ENCODE data around the gene BACE2. TPM values are rescaled to one million over a fixed set of nuclear protein-coding genes. Genes with fewer than 3 reads are reported as not detected.

The BACE2 gene
- total RNA-seq, 1 donor = 122 TPM

DNA sequence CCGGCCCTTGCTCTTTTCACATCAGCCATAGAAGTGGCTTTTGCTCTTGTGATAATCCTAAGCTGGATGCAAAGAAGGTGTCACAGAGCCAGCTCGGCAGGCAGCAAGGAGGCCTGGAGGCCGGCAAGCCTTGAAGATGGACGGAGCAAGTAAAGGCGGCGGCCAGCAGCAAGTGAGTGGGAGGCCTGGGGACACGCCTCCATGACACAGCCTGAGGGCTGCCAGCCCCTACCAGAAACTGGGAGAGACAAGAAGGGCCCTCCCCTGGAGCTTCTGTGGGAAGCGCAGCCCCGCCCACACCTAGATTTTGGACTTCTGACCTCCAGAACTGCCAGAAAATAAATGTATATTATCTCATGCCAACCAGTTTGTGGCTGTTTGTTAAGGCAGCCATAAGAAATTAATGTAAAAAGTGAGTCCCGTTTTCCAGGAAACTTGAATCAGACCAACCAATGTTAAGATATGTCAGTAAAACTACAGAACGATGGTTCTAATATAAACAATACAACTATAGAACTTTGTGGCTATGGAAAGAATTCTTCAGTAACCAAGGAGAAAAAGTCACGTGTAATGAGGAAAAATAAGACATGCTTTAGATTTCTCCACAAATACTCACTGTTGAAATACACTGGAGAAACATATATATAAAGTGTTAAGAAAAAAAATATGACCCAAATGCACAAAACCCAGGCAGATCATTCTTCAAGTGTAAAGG is 49.9 kb downstream of the BACE2 start:
- peak; percentile 76 for DNase-seq (ENCODE audit: low read depth)
- TF ChIP-seq, protein P1, sequence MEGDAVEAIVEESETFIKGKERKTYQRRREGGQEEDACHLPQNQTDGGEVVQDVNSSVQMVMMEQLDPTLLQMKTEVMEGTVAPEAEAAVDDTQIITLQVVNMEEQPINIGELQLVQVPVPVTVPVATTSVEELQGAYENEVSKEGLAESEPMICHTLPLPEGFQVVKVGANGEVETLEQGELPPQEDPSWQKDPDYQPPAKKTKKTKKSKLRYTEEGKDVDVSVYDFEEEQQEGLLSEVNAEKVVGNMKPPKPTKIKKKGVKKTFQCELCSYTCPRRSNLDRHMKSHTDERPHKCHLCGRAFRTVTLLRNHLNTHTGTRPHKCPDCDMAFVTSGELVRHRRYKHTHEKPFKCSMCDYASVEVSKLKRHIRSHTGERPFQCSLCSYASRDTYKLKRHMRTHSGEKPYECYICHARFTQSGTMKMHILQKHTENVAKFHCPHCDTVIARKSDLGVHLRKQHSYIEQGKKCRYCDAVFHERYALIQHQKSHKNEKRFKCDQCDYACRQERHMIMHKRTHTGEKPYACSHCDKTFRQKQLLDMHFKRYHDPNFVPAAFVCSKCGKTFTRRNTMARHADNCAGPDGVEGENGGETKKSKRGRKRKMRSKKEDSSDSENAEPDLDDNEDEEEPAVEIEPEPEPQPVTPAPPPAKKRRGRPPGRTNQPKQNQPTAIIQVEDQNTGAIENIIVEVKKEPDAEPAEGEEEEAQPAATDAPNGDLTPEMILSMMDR (IDR thresholded peaks at IDR 0.05; ENCODE audit: insufficient read depth, low read length) = no peak

DNA sequence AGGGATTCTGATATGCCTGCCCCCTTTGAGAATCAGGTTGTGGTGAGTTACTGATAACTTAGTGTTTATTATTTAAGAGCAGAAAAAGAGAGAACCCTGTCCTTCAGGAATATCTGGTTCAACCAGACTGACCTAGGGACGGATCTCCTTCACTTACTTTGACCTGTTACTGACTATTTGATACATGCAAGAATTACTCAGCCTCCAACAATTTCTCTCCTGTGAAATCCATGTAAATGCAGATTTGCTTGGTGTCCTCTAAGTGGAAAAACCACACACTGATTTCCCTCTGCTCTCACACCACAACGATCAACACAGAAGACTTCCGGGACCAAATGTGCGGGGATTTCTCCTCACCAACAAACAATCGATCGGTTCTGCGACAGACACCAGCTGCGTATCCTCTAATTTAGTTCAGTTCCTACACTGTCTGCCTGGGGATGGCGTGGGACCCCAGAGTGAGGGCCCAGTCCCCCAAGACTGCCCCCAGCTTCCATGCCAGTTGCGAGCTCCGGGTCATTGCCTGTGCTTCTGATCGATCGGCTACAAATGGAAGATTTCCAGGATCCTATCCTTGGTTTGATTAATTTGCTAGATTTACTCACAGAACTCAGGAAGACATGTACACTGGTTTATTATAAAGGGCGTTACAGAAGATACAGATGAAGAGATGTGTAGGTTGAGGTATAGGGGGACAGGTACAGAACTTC is 51.7 kb downstream of the BACE2 start:
- H3K4me3 ChIP-seq (ENCODE audit: low read depth, low read length) = no peak overlapping the region
- DNase-seq (ENCODE audit: low read depth) = no peak
- TF ChIP-seq, protein P1 (IDR thresholded peaks at IDR 0.05; ENCODE audit: insufficient read depth, low read length) = no peak

More for the DNA sequence above, 49.9 kb downstream of the BACE2 start:
- H3K4me3 ChIP-seq (ENCODE audit: low read depth, low read length) = peak overlapping the region; percentile 9

DNA sequence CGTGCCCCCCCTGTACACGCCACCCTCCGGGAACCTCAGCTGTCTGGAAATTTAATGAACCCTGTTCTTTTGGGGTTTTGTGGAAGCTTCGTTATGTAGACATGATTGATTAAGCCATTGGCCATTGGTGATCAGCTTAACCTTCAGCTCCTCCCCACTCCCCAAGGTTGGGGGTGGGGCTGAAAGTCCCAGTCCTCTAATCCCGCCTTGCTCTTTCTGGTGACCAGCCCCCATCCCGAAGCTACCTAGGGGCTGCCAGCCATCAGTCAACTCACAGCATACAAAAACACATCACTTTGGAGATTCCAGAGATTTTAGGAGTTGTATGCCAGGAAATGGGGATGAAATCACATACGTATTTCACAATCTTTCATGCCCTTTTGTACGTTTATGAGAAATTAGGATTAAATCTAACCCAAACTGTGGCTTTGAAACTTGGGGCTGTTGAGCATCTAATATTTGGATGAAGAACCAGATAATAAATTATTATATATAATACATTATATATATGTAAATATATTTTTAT is 52.3 kb downstream of the BACE2 start:
- TF ChIP-seq, protein P1 (IDR thresholded peaks at IDR 0.05; ENCODE audit: insufficient read depth, low read length) = no peak
- no peak overlapping the region for H3K4me3 ChIP-seq (ENCODE audit: low read depth, low read length)
- peak; percentile 59 for DNase-seq (ENCODE audit: low read depth)

DNA sequence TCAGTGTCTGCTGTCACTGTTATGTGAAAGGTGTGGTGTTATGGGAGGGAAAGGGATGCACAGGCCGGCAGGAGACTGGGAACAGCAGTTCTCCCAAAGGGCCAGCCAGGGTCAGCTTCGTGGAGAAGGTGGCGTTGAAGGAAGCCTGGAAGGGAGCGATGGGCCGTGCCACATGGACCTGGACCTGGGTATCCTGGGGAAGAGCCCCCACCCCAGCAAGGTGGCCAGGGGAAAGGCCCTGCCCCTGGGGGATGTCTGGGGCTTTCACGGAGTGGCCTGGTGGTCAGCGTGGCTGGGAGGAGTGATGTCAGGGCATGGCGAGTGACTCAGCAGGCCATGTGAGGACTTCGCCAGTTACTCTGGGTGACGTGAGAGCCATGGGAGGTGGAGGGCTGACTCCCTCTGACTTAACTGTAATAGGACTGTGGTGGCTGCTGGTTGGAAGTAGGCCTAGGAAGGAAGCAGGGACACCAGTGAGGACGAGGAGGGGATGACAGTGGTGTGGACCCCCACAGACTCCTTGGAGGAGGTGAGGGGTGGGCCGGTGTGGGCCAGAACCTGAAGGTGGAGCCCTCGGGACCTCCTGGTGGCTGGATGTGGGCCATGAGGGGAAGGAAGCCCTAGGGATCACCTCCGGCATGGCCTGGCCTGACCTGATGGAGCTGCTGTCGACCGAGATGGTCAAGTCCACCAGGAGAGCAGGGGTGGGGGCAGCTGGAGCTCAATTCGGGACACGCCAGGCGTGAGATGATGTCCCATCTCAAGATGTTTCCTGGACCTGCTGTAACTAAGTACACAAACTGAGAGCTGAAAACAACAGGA is 54.5 kb downstream of the BACE2 start:
- DNase-seq (ENCODE audit: low read depth) = peak; percentile 34

DNA sequence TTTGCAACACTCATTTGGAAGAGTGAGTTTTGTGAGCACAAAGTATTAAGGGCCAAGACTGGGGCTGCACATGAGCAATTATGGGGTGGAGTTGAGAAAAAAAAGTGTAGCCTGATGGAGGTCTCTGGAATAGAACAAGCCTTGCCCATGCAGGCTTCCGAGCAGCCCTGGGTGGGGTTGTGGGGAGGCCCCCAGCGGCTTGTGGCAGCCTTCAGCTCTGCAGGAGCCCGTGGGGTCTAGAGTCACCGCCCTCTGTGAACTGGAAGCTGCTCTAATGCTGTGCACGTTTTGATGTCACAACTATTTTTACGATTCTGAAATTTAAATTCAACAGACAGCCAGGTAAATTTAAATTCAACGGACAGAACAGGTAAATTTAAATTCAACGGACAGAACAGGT is 58.9 kb downstream of the BACE2 start:
- no peak overlapping the region for H3K4me3 ChIP-seq (ENCODE audit: low read depth, low read length)
- no peak for DNase-seq (ENCODE audit: low read depth)
- TF ChIP-seq, protein P1 (IDR thresholded peaks at IDR 0.05; ENCODE audit: insufficient read depth, low read length) = no peak

More for the DNA sequence above, 54.5 kb downstream of the BACE2 start:
- H3K4me3 ChIP-seq (ENCODE audit: low read depth, low read length) = no peak overlapping the region
- TF ChIP-seq, protein P1 (IDR thresholded peaks at IDR 0.05; ENCODE audit: insufficient read depth, low read length) = no peak

DNA sequence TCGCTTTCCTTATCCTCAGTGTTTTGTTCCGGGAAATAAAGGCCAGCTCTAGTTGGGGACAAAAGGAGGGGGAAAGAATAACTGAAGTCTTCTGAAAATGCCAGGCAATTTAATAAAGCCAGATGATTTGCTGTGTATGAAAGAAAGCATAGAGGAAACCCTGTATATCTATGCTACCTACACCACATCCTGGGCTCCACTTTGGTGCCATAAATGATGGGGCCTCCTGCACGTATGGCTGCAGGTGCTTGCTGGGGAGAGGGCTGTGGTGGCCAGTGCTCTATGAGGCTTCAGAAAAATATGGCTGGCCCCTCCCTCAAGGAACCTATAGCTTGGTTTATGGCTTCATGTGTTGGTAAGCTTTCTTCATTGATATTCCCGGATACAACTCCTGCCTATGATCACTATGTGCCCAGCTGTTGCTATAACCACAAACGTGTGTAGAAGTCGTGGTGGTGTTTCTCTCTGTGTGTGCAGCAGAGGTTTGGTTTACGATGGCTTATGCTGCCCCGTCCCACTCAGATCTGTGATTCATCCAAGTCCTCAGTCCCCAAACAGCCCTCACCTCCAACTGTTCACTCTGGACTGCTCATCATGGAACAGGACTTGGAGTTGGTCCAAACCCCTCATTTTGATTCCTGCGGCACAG is 59.5 kb downstream of the BACE2 start:
- DNase-seq (ENCODE audit: low read depth) = no peak
- TF ChIP-seq, protein P1 (IDR thresholded peaks at IDR 0.05; ENCODE audit: insufficient read depth, low read length) = no peak
- no peak overlapping the region for H3K4me3 ChIP-seq (ENCODE audit: low read depth, low read length)
